EL (cell line): ENCODE measurements around the gene LIPJ.

ENCODE experiments used
- DNase-seq: peaks from one replicate; pipeline ENCODE4 v3.0.0-alpha.2; 2016

The LIPJ gene

GRCh38 chr10:88598055-88598454, 11.5 kb downstream of the LIPJ start:
- DNase-seq = no peak

GRCh38 chr10:88608052-88608732, 21.6 kb downstream of the LIPJ start:
- no peak for DNase-seq

- no peak for DNase-seq
Measured at GRCh38 chr10:88608780-88609179, 22.2 kb downstream of the LIPJ start.

- no peak for DNase-seq
Measured at GRCh38 chr10:88616250-88616977, 29.9 kb downstream of the LIPJ start.

GRCh38 chr10:88617772-88618300, 31.3 kb downstream of the LIPJ start:
- DNase-seq = no peak

- DNase-seq = no peak
Measured at GRCh38 chr10:88618496-88618895, 31.9 kb downstream of the LIPJ start.

GRCh38 chr10:88620441-88620840, 33.9 kb downstream of the LIPJ start:
- no peak for DNase-seq

GRCh38 chr10:88623835-88624234, 37.3 kb downstream of the LIPJ start:
- no peak for DNase-seq

- no peak for DNase-seq
Measured at GRCh38 chr10:88624840-88625239, 38.3 kb downstream of the LIPJ start.

- no peak for DNase-seq
Measured at GRCh38 chr10:88640186-88640585, 53.6 kb downstream of the LIPJ start.

- DNase-seq = no peak
Measured at GRCh38 chr10:88642209-88642608, 55.6 kb downstream of the LIPJ start.

- peak; percentile 34 for DNase-seq
Measured at GRCh38 chr10:88642963-88643362, 56.4 kb downstream of the LIPJ start.

GRCh38 chr10:88647061-88647615, 60.6 kb downstream of the LIPJ start:
- DNase-seq = no peak

- DNase-seq = peak; percentile 92
Measured at GRCh38 chr10:88651101-88651551, 64.6 kb downstream of the LIPJ start.

- DNase-seq = peak; percentile 49
Measured at GRCh38 chr10:88652616-88653015, 66.1 kb downstream of the LIPJ start.
